HG02884 (cell line): ENCODE results near the gene AK8.

Experiments
- ATAC-seq: cut with Tn5 transposase; IDR thresholded peaks from one replicate; pipeline ENCODE4 v1.9.1; 2021; ENCODE audit warnings: mild to moderate bottlenecking, moderate library complexity; ENCODE audit not compliant: unreplicated experiment

The AK8 gene

DNA sequence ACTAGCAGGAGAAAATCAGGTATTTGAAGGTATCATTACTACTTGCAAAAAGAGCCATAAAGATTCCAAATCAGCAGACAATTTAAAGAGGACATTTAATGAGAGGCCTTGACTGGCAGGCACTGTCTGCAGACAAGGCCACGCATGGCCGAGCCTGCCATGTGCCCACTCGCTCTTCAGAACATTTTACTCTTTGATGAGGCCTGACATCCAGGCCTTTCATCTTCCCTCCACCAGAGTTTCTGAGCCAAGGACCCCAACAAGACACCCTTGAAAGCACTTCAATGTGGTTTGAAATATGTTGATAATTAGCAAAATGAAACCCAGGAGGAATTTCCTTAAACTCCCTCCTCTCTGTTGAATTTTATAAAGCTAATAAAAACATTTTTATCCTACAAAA is 16.4 kb downstream of the AK8 start:
- ATAC-seq: no peak

- ATAC-seq: no peak
Measured at GRCh38 chr9:132858751-132859150, 19.3 kb downstream of the AK8 start.

DNA sequence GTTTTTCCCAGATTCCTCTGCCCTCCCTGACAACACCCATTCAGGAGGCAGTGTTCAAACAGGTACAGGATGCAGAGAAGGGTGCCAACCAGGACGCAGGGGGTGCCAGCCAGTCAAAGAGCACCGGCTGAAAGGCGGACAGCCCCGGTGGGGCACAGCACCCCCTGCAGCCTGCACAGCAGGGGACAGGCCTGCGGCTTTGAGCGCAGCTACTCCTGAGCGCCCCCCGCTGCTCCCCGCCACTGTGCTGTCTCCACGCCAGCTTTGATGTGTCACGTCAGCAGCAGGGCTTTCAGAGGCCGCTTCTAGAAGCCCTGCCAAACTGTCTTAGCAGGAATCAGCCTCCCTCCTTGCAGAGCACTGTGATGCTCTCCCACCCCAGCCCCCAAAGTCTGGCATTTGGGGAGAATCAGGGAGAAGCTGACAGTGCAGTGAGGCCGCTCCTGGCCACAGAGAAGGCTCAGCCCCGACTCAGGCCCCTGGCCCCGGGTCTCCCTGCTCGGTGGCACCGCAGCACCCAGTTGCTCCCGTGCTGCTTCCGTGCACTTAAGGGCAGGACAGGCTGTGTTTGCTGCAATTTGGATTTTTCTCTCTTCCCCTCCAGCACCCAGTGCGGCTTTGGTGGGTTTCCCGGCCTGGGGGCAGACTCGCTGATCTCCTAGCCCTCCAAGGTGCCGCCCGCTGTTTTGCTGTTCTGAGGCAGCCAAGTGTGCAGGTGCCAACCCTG is 20.3 kb downstream of the AK8 start:
- no peak for ATAC-seq

DNA sequence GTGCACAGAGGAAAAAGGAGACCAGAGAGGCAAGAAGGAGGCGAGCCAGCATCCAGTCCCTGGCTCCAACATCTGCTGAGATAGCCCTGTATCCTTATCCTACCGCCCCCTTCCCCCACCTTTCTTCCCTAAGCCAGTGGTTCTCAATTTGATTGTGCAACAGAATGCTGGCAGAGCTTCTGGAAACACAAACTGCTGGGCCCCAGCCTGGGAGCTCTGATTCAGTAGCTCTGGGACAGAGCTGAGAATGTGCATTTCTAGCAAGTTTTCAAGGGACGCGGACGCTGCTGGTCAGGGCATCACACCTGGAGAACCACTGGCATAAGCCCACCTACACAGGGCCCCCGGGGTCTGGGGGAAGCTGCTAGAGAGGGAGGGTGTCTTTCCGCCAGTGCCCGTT is 21.1 kb downstream of the AK8 start:
- ATAC-seq: no peak

GRCh38 chr9:132855904-132856303 is 22.2 kb downstream of the AK8 start:
- ATAC-seq: no peak

DNA sequence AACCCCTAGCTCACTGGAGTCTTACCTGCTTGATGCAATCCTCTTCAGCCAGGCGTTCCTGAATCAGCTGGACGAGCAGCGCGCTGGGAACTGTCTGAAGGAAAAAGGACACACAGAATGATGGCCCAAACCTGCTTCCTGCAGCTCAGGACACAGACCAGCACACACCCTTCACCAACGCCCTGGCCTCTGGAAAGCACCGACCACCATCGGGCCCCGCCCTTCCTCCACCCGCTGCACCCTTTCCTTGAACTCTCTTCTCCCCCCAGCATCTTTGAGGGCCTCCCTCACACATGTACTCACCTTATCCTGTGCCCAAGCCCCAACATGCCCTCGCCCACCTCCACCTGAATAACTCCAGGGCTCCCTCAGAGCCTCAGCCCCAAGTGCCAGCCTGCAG is 23.3 kb downstream of the AK8 start:
- ATAC-seq: no peak

GRCh38 chr9:132853482-132853881 is 24.6 kb downstream of the AK8 start:
- ATAC-seq: no peak

DNA sequence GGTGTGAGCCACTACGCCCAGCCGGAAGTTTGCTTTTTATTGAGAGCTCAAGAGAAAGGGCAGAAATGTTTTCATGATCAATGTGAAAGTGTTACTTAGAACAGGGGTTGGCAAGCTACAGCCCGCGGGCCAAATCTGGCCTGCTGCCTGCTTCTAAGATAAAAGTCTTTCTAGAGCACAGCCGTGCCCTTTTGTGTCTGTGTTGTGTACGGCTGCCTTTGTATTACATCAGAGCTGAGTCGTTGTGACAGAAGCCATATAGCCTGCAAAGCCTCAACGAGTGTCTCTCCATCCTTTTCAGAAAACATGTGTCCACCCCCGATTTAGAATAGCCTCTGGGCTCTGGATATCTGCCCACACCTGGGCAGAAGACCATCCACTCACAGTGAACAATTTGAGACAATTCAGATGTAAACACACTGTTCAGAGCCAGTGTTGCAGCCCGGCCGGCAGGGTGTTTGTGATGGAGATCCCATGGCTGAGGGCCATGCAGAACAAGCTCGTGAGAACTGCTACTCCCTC is 28.8 kb downstream of the AK8 start:
- no peak for ATAC-seq

DNA sequence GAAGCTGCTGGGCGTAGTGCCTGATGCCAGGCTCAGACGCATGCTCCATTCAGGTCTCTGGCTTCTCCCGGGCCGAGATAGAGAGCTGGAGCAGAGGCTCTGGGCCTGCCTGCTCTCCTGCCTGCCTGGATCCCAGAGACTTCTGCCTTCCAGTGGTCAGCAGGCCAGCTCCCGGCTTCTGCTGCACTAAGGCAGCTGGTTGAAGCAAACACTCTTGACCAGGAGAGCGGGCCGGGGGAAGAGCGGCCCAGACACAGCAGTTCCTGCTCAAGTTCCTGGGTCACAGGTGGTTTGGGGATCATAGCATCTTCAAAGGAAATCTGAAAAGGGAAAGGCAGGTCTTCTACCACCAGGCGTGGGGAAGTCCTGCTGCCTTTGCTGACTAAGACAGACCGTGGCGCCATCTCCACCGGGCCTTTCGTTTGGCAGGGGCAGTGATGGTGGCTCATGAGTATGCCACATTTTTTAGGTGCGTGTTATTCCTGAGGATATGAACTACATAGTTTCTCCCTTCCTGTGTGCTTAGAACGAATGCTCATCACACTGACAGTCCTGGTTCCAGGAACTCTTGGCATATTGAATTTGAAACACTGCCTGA is 31.1 kb downstream of the AK8 start:
- ATAC-seq: no peak

DNA sequence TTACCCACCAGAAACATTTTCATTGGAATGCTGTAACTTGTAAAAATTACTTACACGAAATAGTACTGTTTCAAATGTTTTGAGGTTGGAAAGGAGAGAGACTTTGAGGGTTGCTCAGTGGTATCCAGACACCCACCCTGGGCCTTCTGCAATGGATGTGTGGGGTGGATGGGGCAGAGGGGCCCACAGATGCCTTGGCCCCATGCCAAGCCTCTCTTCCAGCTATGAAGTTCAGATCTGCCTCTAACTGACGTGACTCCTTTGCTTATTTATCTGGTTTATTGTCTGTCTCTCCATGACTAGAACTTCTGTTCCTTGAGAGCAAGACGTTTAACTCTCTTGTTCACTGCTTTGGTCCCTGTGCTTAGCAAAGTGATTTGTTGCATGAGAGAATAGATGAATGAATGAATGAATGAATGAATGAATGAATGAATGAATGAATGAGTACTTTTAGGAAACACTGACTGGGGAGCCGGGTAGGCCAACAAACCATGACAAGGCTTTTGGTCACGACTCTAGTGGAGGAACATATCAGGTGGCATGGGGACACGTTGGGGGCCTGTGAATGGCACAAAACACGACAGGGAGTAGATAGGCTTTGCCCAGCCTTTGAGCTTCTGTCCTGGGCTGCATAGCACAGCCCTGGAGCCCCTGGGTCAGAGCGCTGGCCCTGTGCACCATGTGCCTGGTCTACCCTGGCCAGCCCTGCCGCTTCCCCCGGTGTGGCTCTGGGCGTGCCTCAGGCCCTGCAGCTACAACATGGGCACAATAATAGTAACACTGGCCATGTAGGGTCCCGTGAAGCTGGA is 31.8 kb downstream of the AK8 start:
- ATAC-seq: no peak

DNA sequence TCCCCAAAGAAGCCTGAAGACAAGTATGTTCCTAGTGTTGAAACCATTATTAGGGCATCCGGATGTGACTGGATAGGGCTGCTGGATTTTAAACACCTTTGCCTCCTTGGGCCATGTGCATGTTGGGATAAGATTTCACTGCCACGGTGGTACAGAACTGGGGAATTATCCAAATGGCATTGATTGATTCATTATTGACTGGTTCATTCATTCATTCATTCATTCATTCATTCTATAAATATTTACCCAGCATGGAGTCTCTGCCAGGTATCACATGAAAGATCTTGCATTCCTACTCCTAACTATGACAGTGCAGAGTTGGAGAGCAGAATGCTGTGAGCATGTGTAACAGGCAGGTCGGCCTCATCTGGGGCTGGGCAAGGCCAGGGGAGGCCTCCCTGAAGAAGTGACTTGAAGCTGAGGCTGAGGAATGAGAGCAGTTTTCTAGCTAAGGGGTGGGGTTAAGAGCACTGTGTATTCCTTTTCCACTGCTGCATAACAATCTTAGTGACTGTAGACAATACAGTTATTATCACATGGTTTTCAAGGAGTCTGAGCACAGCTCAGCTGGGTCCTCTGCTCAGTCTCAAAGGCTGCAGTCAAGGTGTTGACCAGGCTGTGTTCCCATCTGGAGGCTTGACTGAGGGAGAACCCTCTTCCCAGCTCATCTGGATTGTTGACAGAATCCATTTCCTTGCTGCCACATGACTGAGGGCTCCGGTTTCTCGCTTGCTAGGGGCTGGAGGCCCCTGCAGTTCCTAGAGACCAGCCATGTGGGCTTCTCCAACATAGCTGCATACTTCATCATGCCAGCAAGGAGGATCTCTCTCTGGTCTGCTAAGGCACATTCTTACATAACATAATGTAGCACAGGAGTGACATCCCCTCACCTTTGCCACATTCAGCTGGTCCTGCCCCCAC is 35.7 kb downstream of the AK8 start:
- ATAC-seq: no peak

DNA sequence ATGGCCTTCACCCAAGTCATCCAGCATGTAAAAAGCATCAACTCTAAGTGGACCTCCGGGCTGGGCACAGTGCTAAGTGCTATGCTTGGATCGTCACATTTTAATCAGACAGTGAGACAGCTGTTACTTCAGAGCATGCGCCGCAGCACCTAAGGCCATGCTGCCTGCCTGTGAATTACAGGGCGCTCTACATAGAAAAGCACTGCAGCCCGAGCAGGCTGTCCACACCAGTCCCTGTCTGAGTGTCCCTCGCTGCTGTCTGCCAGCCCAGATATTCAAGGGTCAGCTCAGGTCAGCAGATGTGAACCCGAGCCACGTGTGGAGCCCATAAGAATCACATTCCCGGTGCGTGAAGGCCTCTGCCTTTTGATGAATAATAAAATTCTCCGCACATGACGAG is 37.1 kb downstream of the AK8 start:
- ATAC-seq: no peak

- ATAC-seq: no peak
Measured at GRCh38 chr9:132838291-132838690, 39.8 kb downstream of the AK8 start.

DNA sequence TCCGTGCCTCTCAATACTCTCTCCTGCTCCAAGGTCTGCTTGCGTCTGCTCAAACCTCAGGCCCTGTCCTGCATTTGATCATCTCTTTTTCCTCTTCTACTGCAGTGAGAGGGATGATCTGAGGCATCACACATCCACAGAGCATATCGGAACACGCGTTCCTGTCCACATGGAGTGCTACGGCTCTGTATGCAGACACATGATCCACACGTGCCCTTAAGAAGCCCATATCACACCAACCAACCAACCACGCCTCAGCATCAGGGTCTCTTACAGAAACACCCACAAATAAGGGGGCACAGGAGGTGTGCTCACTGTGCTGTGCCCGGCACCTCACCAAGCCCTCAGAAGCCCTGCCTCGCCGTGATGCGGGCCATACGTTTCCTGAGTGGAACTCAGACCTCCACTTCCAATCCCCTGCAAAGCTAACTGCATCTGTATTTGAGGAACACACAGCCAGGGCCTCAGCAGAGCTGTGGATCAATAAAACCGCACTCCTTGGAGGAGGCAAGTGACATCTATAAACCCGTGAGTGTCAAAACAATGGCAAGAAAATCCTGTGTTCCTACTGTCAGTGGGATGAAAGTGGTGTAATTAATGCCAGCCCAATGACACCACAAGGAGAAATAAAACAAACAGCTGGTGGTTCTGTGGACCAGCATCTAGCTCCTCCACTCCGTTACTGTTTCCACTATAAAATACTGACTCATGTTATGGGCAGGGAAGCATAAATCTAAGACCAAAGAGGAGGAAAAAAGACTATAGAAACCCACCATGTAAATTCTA is 40.4 kb downstream of the AK8 start:
- no peak for ATAC-seq

- no peak for ATAC-seq
Measured at GRCh38 chr9:132834343-132834742, 43.7 kb downstream of the AK8 start.

GRCh38 chr9:132833550-132834121 is 44.4 kb downstream of the AK8 start:
- ATAC-seq: no peak

- ATAC-seq: no peak
Measured at GRCh38 chr9:132832171-132832881, 45.8 kb downstream of the AK8 start.

DNA sequence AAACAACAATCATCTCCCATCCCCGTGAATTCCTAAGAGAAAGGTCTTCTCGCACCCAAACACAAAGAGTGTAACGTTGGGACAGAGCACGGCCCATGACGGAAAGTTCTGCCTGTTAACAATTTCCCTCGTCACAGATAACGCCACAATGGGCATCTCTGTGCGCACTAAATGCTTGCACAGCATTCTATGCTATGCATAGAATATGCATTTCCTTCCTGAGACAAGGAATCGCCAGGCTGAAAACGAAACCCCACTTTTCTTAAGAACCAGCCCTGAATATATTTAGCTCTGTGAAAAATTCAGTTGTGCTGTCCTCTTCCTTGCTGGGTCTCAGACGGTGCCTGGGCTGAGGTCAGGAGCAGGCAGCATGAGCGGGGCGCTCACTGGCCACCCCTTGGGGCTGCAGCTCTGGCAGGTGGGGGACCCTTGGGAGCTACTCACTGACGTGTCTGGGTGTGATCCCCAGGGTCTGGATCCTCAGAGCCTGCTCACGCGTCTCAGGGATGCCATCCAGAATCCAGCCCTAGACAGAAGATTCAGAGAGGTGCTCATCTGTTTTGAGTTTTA is 49.8 kb downstream of the AK8 start:
- no peak for ATAC-seq

GRCh38 chr9:132827366-132827765 is 50.7 kb downstream of the AK8 start:
- ATAC-seq: no peak
